ENCODE measurements around the gene USP34. TPM values are rescaled to one million over a fixed set of nuclear protein-coding genes. Genes with fewer than 3 reads are reported as not detected.

Gene USP34
- total and polyA plus RNA-seq, 2 experiments from 2014 or later = 81.8 to 157 TPM

DNA sequence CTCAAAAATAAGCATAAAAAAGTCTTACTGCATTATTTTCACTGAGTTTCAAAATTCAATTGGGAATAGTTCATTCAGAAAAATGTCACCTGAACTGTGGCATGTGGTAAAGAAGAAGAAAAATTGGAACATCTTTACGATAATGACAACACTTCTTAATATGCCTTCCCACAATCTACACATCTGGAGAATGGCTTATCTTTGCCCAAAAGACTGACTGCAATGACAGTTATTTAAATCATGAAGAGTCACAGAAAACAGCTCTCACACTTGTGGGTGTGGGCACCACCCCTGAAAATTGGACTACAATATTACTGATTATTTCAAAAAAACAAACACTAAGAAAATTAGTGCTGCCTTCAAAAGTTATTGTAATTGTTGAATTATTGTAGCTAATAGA, 152.3 kb downstream of the USP34 start:
- no peaks in the 10 kb centered on the region for H3K27me3 ChIP-seq (ENCODE audit: insufficient read depth)
- Mint-ChIP-seq H3K27me3 (ENCODE audit: insufficient read depth, low read depth, poor library complexity) (peaks cover 3% of the 10 kb centered on the region), H3K27ac (no peak overlapping the region), H3K9me3 (no peaks in the 10 kb centered on the region), H3K4me1 (no peaks in the 10 kb centered on the region), H3K36me3 (ENCODE audit: low read depth) (peaks cover 24% of the 10 kb centered on the region), H3K4me3 (no peak overlapping the region)
- no peak for ATAC-seq
- H3K4me2 ChIP-seq = no peak overlapping the region
- no peaks in the 10 kb centered on the region for H3K4me1 ChIP-seq (ENCODE audit: insufficient read depth)
- H3F3A ChIP-seq (replicated peaks; ENCODE audit: low read depth) = no peaks in the 10 kb centered on the region
- 0 out of 2 replicates have a peak, but pooled peaks cover 1% of the 10 kb centered on the region for H4K20me1 ChIP-seq (replicated peaks; ENCODE audit: insufficient read depth)
- TF ChIP-seq, protein P1, sequence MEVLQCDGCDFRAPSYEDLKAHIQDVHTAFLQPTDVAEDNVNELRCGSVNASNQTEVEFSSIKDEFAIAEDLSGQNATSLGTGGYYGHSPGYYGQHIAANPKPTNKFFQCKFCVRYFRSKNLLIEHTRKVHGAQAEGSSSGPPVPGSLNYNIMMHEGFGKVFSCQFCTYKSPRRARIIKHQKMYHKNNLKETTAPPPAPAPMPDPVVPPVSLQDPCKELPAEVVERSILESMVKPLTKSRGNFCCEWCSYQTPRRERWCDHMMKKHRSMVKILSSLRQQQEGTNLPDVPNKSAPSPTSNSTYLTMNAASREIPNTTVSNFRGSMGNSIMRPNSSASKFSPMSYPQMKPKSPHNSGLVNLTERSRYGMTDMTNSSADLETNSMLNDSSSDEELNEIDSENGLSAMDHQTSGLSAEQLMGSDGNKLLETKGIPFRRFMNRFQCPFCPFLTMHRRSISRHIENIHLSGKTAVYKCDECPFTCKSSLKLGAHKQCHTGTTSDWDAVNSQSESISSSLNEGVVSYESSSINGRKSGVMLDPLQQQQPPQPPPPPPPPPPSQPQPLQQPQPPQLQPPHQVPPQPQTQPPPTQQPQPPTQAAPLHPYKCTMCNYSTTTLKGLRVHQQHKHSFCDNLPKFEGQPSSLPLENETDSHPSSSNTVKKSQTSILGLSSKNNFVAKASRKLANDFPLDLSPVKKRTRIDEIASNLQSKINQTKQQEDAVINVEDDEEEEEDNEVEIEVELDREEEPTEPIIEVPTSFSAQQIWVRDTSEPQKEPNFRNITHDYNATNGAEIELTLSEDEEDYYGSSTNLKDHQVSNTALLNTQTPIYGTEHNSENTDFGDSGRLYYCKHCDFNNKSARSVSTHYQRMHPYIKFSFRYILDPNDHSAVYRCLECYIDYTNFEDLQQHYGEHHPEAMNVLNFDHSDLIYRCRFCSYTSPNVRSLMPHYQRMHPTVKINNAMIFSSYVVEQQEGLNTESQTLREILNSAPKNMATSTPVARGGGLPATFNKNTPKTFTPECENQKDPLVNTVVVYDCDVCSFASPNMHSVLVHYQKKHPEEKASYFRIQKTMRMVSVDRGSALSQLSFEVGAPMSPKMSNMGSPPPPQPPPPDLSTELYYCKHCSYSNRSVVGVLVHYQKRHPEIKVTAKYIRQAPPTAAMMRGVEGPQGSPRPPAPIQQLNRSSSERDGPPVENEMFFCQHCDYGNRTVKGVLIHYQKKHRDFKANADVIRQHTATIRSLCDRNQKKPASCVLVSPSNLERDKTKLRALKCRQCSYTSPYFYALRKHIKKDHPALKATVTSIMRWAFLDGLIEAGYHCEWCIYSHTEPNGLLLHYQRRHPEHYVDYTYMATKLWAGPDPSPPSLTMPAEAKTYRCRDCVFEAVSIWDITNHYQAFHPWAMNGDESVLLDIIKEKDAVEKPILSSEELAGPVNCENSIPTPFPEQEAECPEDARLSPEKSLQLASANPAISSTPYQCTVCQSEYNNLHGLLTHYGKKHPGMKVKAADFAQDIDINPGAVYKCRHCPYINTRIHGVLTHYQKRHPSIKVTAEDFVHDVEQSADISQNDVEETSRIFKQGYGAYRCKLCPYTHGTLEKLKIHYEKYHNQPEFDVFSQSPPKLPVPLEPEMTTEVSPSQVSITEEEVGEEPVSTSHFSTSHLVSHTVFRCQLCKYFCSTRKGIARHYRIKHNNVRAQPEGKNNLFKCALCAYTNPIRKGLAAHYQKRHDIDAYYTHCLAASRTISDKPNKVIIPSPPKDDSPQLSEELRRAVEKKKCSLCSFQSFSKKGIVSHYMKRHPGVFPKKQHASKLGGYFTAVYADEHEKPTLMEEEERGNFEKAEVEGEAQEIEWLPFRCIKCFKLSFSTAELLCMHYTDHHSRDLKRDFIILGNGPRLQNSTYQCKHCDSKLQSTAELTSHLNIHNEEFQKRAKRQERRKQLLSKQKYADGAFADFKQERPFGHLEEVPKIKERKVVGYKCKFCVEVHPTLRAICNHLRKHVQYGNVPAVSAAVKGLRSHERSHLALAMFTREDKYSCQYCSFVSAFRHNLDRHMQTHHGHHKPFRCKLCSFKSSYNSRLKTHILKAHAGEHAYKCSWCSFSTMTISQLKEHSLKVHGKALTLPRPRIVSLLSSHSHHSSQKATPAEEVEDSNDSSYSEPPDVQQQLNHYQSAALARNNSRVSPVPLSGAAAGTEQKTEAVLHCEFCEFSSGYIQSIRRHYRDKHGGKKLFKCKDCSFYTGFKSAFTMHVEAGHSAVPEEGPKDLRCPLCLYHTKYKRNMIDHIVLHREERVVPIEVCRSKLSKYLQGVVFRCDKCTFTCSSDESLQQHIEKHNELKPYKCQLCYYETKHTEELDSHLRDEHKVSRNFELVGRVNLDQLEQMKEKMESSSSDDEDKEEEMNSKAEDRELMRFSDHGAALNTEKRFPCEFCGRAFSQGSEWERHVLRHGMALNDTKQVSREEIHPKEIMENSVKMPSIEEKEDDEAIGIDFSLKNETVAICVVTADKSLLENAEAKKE (CRISPR knock-in tag; IDR thresholded peaks at IDR 0.05) = no peak
- TF ChIP-seq STAT1 (IDR thresholded peaks at IDR 0.05; ENCODE audit: unreplicated experiment) = no peak
- no peak for TF ChIP-seq EZH2phosphoT487 (IDR thresholded peaks at IDR 0.05; ENCODE audit: unreplicated experiment)
- no peak for TF ChIP-seq POLR2AphosphoS5 (IDR thresholded peaks at IDR 0.05; ENCODE audit: low read depth)
- no peak for DNase-seq (ENCODE audit: low spot score)
- no peak overlapping the region for H3K4me3 ChIP-seq
- H2AFZ ChIP-seq = no peak overlapping the region
- 0 out of 2 replicates have a peak, but pooled peaks cover 8% of the 10 kb centered on the region for H3K36me3 ChIP-seq (ENCODE audit: insufficient read depth)
- H3K27ac ChIP-seq (ENCODE audit: low read depth) = no peak overlapping the region
- H3K79me2 ChIP-seq (replicated peaks; ENCODE audit: insufficient read depth) = no peaks in the 10 kb centered on the region
- no peaks in the 10 kb centered on the region for H3K9me2 ChIP-seq (ENCODE audit: insufficient read depth)

DNA sequence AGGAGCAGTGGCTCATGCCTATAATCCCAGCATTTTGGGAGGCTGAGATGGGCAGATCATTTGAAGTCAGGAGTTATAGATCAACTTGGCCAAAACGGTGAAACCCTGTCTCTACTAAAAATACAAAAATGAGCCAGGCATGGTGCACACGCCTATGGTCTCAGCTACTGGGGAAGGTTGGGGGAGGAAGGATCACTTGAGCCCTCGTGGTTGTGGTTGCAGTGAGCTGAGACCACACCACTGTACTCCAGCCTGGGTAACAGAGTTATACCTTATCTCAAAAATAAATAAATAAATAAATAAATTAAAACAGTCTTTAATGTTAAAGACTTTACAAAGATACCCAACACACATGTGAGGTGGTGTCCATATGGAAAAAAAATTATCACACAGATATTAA, 174.9 kb downstream of the USP34 start:
- TF ChIP-seq, protein P1 (CRISPR knock-in tag; IDR thresholded peaks at IDR 0.05) = no peak
- no peak for TF ChIP-seq CREB1 (CRISPR knock-in tag; IDR thresholded peaks at IDR 0.05; ENCODE audit: low read depth)
- Mint-ChIP-seq H3K27ac (no peak overlapping the region), H3K4me1 (no peaks in the 10 kb centered on the region), H3K4me3 (no peak overlapping the region), H3K9me3 (no peaks in the 10 kb centered on the region), H3K36me3 (ENCODE audit: low read depth) (peaks cover 26% of the 10 kb centered on the region), H3K27me3 (ENCODE audit: insufficient read depth, low read depth, poor library complexity) (peaks cover 2% of the 10 kb centered on the region)
- no peak overlapping the region for H3K4me3 ChIP-seq
- H3K4me2 ChIP-seq = no peak overlapping the region
- H3F3A ChIP-seq (replicated peaks; ENCODE audit: low read depth) = no peaks in the 10 kb centered on the region
- H3K27me3 ChIP-seq (ENCODE audit: insufficient read depth) = no peaks in the 10 kb centered on the region
- no peak overlapping the region for H2AFZ ChIP-seq
- no peaks in the 10 kb centered on the region for H3K4me1 ChIP-seq (ENCODE audit: insufficient read depth)
- H3K79me2 ChIP-seq (replicated peaks; ENCODE audit: insufficient read depth) = no peaks in the 10 kb centered on the region
- ATAC-seq = no peak
- H3K9me2 ChIP-seq (ENCODE audit: insufficient read depth) = no peaks in the 10 kb centered on the region
- H4K20me1 ChIP-seq (replicated peaks; ENCODE audit: insufficient read depth) = no peaks in the 10 kb centered on the region
- H3K27ac ChIP-seq (ENCODE audit: low read depth) = no peak overlapping the region
- peaks cover 21% of the 10 kb centered on the region for H3K36me3 ChIP-seq (ENCODE audit: insufficient read depth)
- DNase-seq (ENCODE audit: low spot score) = no peak
